ENCODE data around the gene ZNF487.
"Not testable (repeated sequence)": the region's sequence is repeated elsewhere in the genome, so short reads cannot be mapped to it uniquely, and the experiment has no call there.

ZNF487 gene

GRCh38 chr10:43444323-43444722 lies 7.4 kb downstream of the ZNF487 start:
- DNase-seq: no peak

GRCh38 chr10:43444897-43445466 lies 8.1 kb downstream of the ZNF487 start:
- DNase-seq: no peak

GRCh38 chr10:43446219-43447017 lies 9.5 kb downstream of the ZNF487 start:
- DNase-seq: not testable (repeated sequence)

- no peak for DNase-seq
Measured at GRCh38 chr10:43448742-43449141, 11.8 kb downstream of the ZNF487 start.

- no peak for DNase-seq
Measured at GRCh38 chr10:43452356-43452914, 15.5 kb downstream of the ZNF487 start.

GRCh38 chr10:43453266-43453831 lies 16.4 kb downstream of the ZNF487 start:
- DNase-seq: no peak

- not testable (repeated sequence) for DNase-seq
Measured at GRCh38 chr10:43454025-43454424, 17.1 kb downstream of the ZNF487 start.

- not testable (repeated sequence) for DNase-seq
Measured at GRCh38 chr10:43456561-43456960, 19.6 kb downstream of the ZNF487 start.

GRCh38 chr10:43458227-43458626 lies 21.3 kb downstream of the ZNF487 start:
- no peak for DNase-seq

- DNase-seq: peak; percentile 54
Measured at GRCh38 chr10:43461950-43462349, 25.0 kb downstream of the ZNF487 start.

GRCh38 chr10:43465086-43465735 lies 28.3 kb downstream of the ZNF487 start:
- DNase-seq: not testable (repeated sequence)

- not testable (repeated sequence) for DNase-seq
Measured at GRCh38 chr10:43465736-43466120, 28.8 kb downstream of the ZNF487 start.

- DNase-seq: no peak
Measured at GRCh38 chr10:43471146-43471545, 34.2 kb downstream of the ZNF487 start.

- no peak for DNase-seq
Measured at GRCh38 chr10:43471935-43472720, 35.2 kb downstream of the ZNF487 start.

GRCh38 chr10:43479275-43479674 lies 42.4 kb downstream of the ZNF487 start:
- no peak for DNase-seq

- no peak for DNase-seq
Measured at GRCh38 chr10:43482319-43483078, 45.6 kb downstream of the ZNF487 start.

GRCh38 chr10:43491855-43492254 lies 54.9 kb downstream of the ZNF487 start:
- DNase-seq: no peak

- DNase-seq: no peak
Measured at GRCh38 chr10:43502931-43503330, 66.0 kb downstream of the ZNF487 start.

- no peak for DNase-seq
Measured at GRCh38 chr10:43524434-43525247, 87.7 kb downstream of the ZNF487 start.
